GM18498 (cell line): ENCODE data around the gene POLR2F.

Experiments used
- ATAC-seq: cut with Tn5 transposase; IDR thresholded peaks from one replicate; pipeline ENCODE4 v1.9.1; 2021; ENCODE audit warnings: mild to moderate bottlenecking, moderate library complexity; ENCODE audit not compliant: unreplicated experiment

POLR2F gene

GRCh38 chr22:37953437-37954179 is at the start of gene POLR2F, which contains the start of gene C22orf23:
TSS of gene POLR2F (plus strand) at chr22:37953699. CDS start at chr22:37953788, 89 bp downstream.
TSS of gene C22orf23 (minus strand) at chr22:37953601. CDS start at chr22:37953149, 452 bp downstream.
- ATAC-seq: peak; percentile 81

DNA sequence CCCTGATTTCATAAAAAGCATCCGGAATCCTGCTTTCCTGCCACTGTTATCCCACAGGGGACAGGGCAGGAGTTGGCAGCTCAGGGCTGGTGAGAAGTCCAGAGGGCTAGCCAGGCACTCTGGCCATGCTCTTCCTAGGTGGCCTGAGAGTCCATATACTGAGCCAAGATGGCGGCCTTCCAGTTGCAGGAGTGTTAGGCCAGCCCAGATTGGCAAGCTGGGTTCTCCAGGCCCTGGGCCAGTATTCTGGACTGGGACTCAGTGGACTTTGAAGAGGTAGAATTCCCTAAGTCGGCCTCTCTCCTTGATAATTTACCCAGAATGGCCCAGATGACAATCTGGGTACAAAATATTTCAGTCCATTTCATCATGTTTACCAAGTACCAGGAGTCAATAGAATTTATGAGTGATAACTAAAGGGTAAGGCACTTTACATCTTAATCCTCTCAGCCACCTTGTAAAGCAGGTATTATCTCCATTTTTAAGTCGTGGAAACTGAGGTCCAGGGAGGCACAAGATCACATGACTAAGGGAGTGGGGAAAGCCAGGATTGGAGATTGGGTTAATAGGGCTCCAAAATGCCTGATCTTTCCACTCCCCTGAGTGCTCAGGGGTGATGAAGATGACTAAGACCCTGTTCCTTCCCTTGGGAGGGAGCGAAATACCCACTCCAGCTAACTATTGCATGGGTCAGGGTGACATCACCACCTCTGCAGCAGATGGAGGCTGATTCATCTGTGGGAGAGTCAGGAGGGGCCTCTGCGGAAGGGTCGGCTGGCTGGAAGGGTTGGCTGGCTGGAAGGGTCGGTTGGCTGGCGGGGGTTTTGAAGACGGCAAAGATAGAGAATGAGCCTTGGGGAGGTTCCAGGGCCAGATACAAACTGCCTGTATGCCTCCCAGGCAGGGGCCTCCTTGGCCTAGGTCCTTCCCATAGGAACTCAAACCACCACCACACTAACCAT is 48.6 kb upstream of the POLR2F start:
- no peak for ATAC-seq

GRCh38 chr22:37905534-37906363 is 47.8 kb upstream of the POLR2F start, which contains the start of gene MICALL1:
TSS of gene MICALL1 (plus strand) at chr22:37906297. CDS start at chr22:37906423, 126 bp downstream.
- ATAC-seq: peak; percentile 87

- peak; percentile 36 for ATAC-seq
Observed at GRCh38 chr22:37906364-37907008, 47.0 kb upstream of the POLR2F start.

DNA sequence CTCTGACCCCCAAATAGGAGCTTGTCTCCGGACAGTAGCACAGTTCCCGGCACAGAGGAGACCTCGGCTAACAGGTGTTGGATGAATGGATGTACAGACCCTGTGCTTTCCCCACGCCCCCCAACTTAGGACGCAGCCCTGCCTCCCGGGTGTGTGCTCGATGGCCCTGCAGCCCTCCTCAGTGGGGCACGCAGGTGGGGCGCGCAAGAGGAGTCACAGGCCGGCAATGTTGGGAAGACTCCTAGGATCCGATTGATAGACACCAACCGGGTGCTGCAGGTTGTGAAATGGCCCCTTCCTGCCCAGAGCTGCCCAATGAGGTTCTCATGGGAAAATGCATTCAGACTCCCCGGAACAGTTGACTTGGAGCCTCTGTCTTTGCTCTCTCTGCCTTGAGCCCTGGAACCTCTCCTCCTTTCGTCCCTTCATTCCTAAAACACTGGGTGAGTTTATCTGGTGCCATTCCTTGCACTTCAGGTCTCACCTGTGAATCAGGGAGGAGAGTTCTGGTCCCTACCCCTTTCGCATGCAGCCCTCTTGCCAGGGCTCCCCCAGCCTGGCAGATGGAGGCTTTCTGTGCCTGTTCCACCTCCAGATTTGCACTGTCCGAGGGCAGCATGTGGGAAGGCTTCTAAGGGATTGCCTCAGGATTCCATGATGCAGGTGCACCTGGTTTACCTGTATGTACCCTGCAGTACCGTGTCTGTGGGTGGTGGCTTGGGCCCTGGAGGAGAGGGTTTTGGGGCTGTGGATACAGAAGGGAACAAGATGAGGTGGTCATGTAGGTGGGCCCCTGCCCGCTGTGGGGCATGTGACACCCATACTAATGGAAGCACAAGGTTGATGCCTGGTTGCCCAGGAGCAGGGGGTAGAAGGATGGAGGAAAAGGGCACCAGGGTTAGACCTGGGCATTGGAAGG is 46.2 kb upstream of the POLR2F start:
- ATAC-seq: no peak

DNA sequence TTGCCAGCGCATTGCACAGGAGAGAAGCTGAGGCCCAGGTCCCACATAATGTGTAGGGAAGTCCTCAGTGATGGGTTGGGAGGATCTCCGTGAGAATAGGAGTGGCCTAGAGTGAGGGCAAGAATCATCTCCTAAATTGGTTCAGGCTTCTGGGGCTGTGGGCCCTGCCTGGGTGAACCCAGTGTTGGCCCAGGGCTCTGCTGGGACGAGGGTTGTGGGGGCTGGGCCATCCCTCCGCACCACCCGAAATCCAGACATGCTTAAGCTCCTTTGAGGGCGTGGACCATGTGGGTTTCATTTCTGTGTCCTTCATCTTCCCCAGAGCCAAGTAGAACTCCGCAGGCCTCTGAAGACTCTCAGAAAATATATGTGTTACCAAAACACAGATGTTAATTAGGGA is 43.7 kb upstream of the POLR2F start:
- ATAC-seq: no peak

DNA sequence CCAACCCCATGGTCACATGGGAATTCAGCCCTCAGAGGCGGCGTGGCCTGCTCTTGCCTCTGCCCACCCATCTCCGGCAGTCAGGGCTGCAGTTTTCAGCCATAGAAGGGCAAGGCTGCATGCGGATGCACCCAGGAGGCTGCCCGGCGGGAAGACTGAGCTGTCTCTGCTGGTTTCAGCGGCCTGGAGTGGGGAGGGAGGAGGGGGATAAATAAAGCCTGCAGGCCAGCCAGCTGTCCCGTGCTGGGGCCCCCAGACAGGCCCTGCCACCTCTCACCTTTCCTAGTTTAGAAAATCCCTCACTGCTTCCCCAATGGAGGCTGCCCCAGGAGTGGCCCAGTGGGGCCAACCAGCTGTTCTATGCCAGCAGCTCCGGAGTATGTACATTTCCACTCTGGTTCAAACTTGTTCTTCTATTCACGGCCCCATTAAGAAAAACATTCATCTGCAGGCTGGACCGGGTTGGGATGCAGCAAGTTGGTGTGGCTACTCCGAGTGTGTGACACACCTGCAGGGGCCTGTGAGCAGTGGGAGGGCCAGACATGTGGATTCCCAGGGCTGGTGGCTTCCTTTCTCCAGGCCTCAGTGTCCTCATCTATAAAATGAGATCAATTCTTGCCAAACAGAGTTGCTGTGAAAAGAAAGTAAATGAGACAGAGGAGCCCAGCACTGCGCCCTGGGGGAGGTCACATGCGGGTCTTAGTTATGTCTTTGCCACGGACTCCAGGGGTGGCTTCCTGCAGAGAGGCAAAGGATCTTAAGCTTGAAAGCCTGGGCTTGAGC is 42.4 kb upstream of the POLR2F start:
- ATAC-seq: no peak

GRCh38 chr22:37911697-37912096 is 41.8 kb upstream of the POLR2F start:
- ATAC-seq: no peak

- ATAC-seq: no peak
Observed at GRCh38 chr22:37912171-37912570, 41.3 kb upstream of the POLR2F start.

DNA sequence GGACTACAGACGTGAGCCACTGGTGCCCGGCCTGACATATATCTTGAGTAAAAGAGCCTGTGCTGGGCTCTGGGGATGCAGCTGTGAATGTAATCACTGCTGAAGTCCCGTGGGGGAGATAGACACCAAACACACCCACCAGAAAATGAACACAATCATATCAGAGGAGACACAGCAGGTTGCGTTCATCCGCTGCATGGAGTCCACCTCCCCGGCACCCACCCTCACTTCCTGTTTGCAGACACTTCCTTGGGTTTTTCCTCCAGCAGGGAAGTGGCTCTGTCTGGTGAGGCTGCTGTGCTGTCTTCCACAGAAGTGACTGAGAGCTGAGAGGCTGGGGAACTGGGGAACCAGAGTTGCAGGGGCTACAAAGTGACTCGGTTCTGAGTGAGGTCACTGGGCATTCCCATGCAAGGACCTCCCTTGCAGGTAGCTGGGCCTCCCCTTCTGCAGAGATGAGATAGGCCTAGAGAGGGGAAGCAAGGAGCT is 40.2 kb upstream of the POLR2F start:
- no peak for ATAC-seq

GRCh38 chr22:37916311-37916710 is 37.2 kb upstream of the POLR2F start:
- ATAC-seq: no peak

DNA sequence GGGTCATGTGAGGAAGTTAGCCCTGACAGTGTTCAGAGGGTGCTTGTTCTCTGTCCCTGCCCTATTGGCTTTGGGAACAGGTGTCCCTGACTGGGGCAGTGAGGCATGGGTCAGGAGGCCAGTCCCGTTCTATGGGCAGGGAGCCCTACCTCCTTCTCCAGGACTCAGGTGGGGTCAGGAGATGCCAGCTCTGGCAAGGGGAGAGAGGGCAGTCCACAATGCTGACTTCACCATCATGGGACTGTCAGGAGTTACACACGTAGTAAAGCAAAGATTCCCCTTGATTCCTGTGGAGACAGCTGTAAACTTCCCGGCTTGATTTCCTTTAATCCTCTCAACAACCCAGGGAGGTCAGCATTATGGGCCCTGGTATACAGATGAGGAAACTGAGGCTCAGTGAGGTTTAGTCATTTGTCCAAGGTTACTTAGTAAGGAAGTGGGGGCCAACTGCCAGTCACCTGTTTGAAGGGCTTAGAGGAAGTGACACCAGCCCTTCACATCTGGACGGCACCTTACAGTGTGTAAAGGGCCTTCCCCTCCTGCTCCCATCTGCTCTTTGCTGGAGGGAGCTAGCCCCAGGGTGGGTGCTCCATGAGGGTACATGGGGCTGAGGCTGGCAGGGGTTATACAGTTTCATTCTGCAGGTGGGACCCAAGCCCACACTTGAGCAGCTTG is 35.5 kb upstream of the POLR2F start:
- no peak for ATAC-seq

DNA sequence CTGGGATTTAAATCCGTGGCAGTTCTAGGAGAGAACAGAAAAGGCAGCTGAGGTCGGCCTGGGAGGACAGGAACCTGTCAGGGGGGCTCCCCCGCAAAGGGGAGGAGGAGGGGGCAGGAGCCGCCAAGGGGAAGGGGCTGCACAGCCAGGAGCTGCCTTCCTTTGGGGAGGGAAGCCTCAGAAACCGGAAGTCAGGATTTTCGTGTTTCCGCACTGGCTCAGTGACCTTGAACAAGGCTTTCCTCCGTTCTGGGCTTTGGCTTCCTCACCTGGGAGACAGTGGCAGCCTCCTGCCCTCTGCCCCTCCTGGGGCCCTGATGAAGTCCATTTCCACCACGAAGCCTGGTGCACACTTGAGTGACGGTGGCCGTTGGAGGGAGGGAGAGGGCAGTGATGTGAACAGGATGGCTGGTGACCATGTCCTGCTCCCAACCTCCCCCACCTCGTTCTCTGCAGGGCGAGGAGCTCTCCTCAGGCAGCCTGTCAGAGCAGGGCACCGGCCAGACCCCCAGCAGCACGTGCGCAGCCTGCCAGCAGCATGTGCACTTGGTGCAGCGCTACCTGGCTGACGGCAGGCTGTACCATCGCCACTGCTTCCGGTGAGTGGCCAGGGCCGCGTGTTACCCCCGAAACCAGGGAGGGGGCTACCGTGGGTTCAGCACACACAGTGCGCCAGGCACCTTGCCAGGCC is 34.8 kb upstream of the POLR2F start:
- ATAC-seq: no peak

- ATAC-seq: no peak
Observed at GRCh38 chr22:37920126-37920525, 33.4 kb upstream of the POLR2F start.

DNA sequence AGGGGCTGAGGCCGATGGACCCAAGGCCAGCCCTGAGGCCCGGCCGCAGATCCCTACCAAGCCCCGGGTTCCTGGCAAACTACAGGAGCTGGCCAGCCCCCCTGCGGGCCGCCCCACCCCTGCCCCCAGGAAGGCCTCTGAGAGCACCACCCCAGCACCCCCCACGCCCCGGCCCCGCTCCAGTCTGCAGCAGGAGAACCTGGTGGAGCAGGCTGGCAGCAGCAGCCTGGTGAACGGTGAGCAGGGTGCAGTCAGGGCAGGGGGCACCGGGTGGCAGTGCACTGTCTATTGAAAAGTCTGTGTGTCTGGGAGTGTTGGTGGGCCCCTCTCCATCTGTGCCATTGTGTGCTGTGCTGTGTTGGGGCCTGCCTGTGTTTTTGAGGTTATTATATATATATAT is 31.3 kb upstream of the POLR2F start:
- ATAC-seq: no peak

DNA sequence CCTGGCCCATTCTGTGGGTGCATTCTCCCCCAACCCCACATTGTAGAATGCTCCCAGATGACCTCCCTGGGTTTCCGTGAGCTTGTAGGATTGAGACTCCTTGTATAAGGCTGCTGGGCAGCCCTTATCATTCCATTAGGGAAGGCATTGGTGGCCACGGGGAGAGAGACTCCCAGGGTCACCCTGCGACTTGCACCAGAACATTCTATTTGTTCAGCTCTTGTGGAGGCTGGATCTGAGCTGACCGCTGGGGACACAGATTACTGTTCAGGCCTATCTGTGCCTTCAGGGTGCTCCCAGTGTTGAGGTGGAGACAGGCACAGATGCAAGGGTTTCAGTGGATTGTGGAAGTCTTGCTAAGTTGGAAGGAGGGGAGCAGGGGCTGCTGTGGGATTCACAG is 29.6 kb upstream of the POLR2F start:
- no peak for ATAC-seq

GRCh38 chr22:37924386-37925065 is 29.0 kb upstream of the POLR2F start:
- no peak for ATAC-seq
